Measurements from ENCODE around the gene SCN2B.

The SCN2B gene

GRCh38 chr11:118136801-118137200, 39.6 kb downstream of the SCN2B start:
- Histone ChIP-seq H3K36me3 (ENCODE audit: insufficient read depth, low read length) (no peaks in the 10 kb centered on the region), H4K20me1 (ENCODE audit: insufficient read depth, low read length, poor library complexity, severe bottlenecking) (no peaks in the 10 kb centered on the region), H3K27me3 (ENCODE audit: insufficient read depth, low read length, poor library complexity, severe bottlenecking) (no peaks in the 10 kb centered on the region), H2AFZ (ENCODE audit: low read length) (no peak overlapping the region), H3K4me3 (ENCODE audit: low read length, poor library complexity, severe bottlenecking) (no peak overlapping the region), H3K9ac (ENCODE audit: low read depth, low read length, poor library complexity, severe bottlenecking) (no peak overlapping the region), H3K9me2 (replicated peaks; ENCODE audit: low read depth, low read length) (no peaks in the 10 kb centered on the region), H3K79me2 (ENCODE audit: insufficient read depth, low read length) (no peaks in the 10 kb centered on the region), H3K4me1 (ENCODE audit: insufficient read depth, low read length, poor library complexity, severe bottlenecking) (no peaks in the 10 kb centered on the region), H3K4me2 (ENCODE audit: low read depth, low read length, poor library complexity, severe bottlenecking) (no peak overlapping the region), H3F3A (ENCODE audit: low read depth) (no peaks in the 10 kb centered on the region), H3K9me3 (ENCODE audit: insufficient read depth, low read depth, low read length) (no peaks in the 10 kb centered on the region)
- TF ChIP-seq EZH2phosphoT487 (IDR thresholded peaks at IDR 0.05; ENCODE audit: borderline replicate concordance): no peak
- TF ChIP-seq CTCF (conservative IDR thresholded peaks at IDR 0.05; ENCODE audit: low read length): no peak

DNA sequence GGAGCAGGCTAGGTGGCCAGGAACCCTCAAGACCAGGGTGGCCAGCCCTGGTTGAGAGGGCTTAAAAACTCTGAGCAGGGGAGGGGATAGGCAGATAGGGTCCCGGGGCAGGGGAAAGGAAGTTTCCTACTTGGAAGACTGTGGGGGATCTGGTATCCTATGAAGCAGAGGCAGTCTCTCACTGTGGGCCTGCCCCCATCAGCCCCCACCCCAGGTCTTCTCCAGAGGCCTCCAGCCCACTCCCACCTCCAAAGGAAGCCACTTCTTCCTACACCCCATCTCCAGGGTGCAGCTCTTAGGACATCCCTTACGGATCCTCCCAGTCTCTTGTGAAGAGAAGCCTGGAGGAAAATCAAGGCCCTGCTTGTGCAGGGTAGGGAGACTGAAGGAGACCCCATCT, 40.1 kb downstream of the SCN2B start:
- Histone ChIP-seq H3K4me2 (ENCODE audit: low read depth, low read length, poor library complexity, severe bottlenecking) (no peak overlapping the region), H2AFZ (ENCODE audit: low read length) (no peak overlapping the region), H3K27me3 (ENCODE audit: insufficient read depth, low read length, poor library complexity, severe bottlenecking) (no peaks in the 10 kb centered on the region), H3K36me3 (ENCODE audit: insufficient read depth, low read length) (no peaks in the 10 kb centered on the region), H3K9me3 (ENCODE audit: insufficient read depth, low read depth, low read length) (no peaks in the 10 kb centered on the region), H3K79me2 (ENCODE audit: insufficient read depth, low read length) (no peaks in the 10 kb centered on the region), H4K20me1 (ENCODE audit: insufficient read depth, low read length, poor library complexity, severe bottlenecking) (no peaks in the 10 kb centered on the region), H3K4me1 (ENCODE audit: insufficient read depth, low read length, poor library complexity, severe bottlenecking) (no peaks in the 10 kb centered on the region), H3K4me3 (ENCODE audit: low read length, poor library complexity, severe bottlenecking) (no peak overlapping the region), H3K9ac (ENCODE audit: low read depth, low read length, poor library complexity, severe bottlenecking) (no peak overlapping the region), H3K9me2 (replicated peaks; ENCODE audit: low read depth, low read length) (no peaks in the 10 kb centered on the region), H3F3A (ENCODE audit: low read depth) (no peaks in the 10 kb centered on the region)
- TF ChIP-seq EZH2phosphoT487 (IDR thresholded peaks at IDR 0.05; ENCODE audit: borderline replicate concordance): no peak
- no peak for TF ChIP-seq CTCF (conservative IDR thresholded peaks at IDR 0.05; ENCODE audit: low read length)

DNA sequence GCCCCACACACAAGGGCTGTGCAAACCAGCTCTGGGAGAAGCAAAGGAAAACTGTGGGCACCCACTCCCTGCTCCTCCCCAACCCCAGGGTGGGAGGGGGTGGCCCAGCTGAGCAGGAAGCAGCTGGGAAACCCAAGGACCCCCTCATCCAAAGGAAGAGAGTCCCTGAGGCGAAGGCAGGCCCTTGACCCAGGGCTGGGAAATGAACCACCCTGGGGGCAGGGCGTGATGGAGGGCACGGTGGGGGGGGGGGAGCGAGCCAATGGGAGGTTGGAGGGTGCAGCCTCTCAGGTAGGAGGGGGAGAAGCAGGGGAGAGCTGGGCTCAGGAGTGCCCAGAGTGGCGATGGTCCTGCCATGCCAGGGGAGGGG, 40.7 kb downstream of the SCN2B start:
- H3K36me3 ChIP-seq (ENCODE audit: insufficient read depth, low read length): no peaks in the 10 kb centered on the region
- H3F3A ChIP-seq (ENCODE audit: low read depth): no peaks in the 10 kb centered on the region
- H2AFZ ChIP-seq (ENCODE audit: low read length): no peak overlapping the region
- H3K4me2 ChIP-seq (ENCODE audit: low read depth, low read length, poor library complexity, severe bottlenecking): no peak overlapping the region
- H3K9ac ChIP-seq (ENCODE audit: low read depth, low read length, poor library complexity, severe bottlenecking): no peak overlapping the region
- no peak for TF ChIP-seq CTCF (conservative IDR thresholded peaks at IDR 0.05; ENCODE audit: low read length)
- TF ChIP-seq EZH2phosphoT487 (IDR thresholded peaks at IDR 0.05; ENCODE audit: borderline replicate concordance): no peak
- no peaks in the 10 kb centered on the region for H4K20me1 ChIP-seq (ENCODE audit: insufficient read depth, low read length, poor library complexity, severe bottlenecking)
- H3K4me1 ChIP-seq (ENCODE audit: insufficient read depth, low read length, poor library complexity, severe bottlenecking): no peaks in the 10 kb centered on the region
- H3K9me2 ChIP-seq (replicated peaks; ENCODE audit: low read depth, low read length): no peaks in the 10 kb centered on the region
- no peaks in the 10 kb centered on the region for H3K9me3 ChIP-seq (ENCODE audit: insufficient read depth, low read depth, low read length)
- no peak overlapping the region for H3K4me3 ChIP-seq (ENCODE audit: low read length, poor library complexity, severe bottlenecking)
- no peaks in the 10 kb centered on the region for H3K79me2 ChIP-seq (ENCODE audit: insufficient read depth, low read length)
- H3K27me3 ChIP-seq (ENCODE audit: insufficient read depth, low read length, poor library complexity, severe bottlenecking): no peaks in the 10 kb centered on the region

Measured in Loucy (cell line).